GM12874 (cell line): ENCODE results near the gene HAND2.

Experiments used
- TF ChIP-seq, protein P1 (sequence below): IDR thresholded peaks from 2 replicates; pipeline ENCODE4 v1.5.1; 2011; ENCODE audit warnings: low read depth, mild to moderate bottlenecking, control low read depth, low read length, moderate library complexity; ENCODE audit not compliant: insufficient read depth

HAND2 gene

DNA sequence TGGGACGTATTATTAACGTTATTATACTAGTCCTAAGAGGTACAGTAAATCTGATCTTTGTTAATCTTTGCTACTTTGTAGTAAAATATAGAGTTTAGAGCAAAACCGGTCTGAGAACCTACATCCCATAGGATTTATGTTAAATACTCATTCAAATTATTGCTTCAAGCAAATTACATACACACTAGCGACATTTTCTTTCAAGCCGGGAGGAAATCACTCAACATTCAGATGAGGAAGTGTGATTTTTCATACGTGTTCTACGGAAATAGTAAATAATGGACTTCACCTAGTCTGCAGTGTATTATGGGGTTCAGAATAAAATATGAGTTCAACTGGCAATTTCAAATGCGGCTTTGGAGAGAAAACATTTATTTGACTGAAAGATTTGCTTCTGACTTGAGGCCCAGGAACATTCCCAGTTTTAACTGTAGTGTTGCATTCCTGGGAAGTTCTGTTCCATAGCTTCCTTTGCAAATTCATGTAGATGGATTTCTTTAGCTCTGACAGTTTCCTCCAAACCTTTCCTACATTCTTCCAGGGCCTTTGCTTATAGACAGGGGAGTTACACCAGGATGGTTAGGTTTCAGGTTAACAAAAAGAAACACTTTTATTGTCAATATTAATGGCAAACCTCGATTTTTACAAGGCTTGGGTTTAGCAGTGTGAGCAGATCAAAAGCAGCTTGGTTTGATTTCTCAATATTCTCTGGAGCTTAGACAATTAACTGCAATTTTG, 5.3 kb upstream of the HAND2 start:
- TF ChIP-seq, protein P1, sequence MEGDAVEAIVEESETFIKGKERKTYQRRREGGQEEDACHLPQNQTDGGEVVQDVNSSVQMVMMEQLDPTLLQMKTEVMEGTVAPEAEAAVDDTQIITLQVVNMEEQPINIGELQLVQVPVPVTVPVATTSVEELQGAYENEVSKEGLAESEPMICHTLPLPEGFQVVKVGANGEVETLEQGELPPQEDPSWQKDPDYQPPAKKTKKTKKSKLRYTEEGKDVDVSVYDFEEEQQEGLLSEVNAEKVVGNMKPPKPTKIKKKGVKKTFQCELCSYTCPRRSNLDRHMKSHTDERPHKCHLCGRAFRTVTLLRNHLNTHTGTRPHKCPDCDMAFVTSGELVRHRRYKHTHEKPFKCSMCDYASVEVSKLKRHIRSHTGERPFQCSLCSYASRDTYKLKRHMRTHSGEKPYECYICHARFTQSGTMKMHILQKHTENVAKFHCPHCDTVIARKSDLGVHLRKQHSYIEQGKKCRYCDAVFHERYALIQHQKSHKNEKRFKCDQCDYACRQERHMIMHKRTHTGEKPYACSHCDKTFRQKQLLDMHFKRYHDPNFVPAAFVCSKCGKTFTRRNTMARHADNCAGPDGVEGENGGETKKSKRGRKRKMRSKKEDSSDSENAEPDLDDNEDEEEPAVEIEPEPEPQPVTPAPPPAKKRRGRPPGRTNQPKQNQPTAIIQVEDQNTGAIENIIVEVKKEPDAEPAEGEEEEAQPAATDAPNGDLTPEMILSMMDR: no peak

DNA sequence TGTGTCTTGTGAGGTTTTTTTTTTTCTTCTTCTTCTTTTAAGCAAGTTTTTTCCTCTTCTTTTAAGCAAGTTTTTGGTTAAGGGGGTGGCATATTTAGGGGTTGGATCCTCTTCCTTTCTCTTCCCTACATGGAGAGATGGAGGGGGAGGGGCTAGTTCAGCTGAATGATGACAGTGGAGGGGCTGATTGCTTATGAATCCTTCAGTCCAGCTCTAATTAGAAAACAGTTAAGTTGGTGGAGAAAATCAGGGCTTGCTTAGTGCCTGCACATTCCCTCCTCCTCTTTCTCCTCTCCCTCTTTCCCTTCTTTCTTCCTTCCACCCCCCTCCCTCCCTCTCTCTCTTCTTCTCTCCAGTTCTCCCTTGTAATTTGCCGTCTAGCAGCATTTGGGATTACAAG, 4.4 kb upstream of the HAND2 start:
- TF ChIP-seq, protein P1: no peak

DNA sequence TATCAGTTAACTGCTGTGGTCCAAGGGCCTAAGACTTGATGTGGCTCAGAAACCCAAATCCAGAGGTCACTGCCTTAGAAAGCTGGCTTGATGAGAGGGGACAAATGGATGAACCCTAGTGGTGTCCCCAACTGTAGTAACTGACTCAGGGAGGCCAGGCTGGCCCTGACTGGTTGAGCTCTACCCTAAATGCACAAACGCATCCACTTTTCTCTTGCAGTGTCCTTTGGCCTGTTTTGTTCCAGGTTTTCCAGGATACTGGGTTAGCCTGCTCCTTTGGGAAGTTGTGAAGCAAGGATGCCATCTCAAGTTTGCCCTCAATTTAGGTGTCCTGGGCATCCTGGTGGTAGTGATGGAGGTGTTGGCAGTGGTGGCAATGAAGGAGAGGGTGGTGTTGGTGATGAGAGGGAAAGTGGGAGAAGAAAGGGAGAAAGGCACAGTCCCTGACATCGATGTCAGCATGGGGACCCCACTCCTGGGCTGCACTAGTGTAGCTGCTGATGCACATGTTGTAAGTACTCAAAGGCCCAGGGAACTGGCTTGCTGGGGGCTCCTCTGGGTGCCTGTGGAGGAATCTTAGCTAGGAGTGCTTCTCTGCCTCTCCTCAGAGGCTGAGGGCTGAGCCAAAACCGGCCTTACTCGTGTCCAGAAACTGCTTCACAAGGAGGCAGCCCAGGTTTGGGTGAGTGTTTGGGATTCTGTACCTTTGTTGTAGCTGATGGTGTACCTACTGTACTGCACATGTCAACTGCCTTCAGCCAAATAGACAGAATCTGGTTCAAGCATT, 2.9 kb upstream of the HAND2 start:
- TF ChIP-seq, protein P1: no peak

DNA sequence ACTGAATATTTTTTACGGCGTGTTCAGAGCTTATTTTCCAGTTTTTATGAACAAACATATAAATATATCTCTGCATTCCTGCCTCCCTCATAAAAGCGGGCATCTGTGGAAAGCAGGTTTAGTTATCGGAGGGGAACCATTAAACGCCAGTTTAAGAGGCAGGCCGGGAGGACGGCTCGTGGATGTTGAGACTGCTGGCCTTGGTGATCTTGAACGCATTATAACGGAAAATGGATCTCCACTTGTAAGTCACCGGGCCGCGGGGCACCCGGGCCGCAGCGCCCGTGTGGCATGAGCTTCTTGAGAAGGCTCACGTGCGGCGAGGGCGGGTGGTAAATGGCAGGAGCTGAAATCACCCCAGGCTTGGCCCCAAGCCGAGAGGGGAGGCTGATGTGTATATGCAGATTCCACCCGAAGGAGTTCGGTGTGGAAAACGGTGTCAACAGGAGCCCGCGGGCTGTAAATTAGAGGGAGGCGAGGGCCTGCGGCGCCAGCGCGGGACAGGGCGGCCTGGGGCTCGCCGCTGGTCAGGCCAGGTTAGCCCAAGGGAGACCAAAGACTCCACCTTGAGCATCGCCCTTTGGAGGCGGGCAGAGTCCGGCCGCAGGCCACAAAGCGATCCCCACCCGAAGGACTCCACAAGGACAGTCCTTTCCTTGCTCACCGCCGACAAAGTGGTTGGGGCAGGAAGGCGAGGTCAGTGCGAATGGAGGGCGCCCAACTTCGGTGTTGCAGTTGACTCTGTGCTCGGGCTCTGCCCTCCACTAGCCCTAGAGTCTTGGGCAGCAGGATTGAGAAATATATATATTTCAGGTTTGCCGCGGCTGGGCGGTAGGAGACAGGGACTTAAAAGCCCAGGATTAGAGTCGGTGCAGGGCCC, 1.3 kb upstream of the HAND2 start:
- TF ChIP-seq, protein P1: no peak

DNA sequence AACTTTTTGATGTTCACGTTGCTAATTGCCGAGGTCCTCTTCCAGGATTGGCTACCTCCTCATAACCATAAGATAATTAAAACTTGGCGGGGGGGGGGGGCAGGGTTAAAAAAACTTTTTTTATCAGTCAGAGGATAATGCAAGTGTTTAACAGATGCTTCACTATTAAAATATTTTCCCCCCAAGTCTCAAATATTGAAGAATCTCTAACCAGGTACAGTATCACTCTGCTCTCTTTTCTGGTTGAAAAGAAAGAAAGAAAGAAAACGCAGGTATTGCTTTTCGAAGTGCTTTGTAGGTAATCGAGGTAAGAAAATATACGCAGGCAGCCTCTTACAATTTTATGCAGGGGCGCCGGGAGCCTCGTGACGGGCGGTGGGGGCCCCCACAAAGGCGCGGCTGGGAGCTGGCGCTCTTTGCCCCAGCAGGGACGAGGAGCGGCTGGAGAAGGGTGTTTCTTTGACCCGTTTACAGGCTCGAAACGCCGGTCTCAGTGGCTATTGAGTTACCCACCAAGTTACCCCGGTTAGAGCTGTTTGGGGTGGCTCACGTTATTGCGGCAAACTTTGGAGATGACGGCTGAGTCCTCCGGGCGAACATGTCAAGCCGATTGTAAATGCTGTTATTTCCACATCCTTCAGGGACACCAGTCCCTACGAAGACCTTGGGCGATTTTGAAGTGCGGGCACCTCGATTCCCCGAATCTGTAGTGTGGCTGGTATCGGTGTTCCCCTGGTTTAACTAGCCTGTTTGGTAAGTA, 477 bp upstream of the HAND2 start:
- TF ChIP-seq, protein P1: no peak

DNA sequence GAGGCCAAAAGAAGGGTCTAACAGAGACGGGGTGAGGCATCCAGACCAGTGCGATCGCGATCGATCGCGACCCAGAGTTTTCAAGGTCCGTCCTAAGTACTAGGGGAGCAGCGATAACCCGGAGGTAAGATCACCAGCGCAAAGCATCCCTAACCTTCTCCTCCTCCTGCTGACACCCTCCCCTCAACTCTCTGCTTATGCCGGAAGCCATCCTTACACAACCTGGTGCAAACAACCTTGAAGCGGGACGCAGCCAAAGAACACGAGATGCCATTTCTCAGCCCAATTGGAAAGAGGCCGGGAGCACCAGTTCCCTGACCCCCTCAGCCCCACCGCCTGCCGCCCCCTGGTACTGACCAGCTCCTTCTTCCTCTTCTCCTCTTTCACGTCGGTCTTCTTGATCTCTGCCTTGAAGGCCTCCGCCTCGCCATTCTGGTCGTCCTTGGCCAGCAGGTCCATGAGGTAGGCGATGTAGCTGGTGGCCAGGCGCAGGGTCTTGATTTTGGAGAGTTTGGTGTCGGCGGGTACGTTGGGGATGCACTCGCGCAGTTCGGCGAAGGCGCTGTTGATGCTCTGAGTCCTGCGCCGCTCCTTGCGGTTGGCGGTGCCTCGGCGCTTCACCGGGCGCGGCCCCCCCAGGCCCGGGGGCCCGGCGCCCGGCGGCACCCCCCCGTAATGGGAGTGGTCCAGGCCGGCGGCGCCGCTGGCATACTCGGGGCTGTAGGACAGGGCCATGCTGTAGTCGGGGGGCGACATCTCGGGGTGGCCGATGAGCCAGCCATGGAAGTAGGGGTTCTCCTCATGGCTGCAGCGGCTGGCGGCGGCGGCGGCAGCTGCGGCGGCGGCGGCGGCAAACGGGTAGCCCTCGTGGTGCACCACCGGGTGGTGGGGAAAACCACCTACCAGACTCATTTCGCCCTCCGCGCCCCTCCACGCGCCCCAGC, 1.4 kb downstream of the HAND2 start:
- TF ChIP-seq, protein P1: no peak
